Measurements from ENCODE around the gene CENPX.

The CENPX gene

DNA sequence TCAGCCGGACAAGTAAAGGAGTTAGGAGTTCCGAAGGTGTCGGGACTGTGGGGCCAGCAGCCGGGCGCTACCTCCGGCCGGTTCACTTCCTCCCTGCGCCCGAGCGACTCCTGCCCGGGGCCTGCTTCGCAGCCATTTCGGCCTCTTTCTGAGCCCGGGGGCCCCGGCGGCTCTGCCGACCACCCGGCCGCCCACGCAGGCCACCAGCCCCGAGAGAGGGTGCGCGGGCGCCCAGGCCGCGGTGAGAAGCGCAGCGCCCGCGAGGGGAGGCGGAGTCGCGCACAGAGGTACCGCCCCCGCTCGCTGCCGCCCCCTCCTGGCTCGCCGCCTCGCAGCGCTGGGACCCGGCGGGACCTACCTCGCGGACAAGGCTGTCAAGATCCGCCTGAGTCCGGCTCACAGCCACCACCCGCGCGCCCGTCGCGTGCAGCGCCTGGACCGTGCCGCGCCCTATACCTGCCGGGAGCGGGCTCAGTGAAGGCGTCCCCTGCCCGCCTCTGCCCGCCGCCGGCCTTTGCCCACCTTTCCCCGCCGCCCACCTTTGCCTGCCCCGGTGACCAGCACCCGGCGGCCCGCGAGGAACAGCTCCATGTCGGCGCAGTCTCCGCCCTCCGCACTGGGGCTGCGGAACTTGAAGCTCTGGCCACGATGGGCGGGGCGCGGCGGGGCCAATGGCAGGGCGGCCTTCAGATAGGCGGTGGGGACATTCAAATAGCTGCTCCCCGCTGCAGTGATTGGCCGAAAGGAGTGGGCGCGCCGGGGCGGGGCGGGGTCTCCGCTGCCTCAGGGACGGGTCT, 14.6 kb upstream of the CENPX start, which contains the start of gene DCXR:
Gene DCXR, minus strand, starts transcription at position 606 of the 797 bp plus-strand sequence. Its CDS starts 15 bp downstream, at position 591.
- Histone ChIP-seq H3K4me3 (ENCODE audit: low read depth, low read length) (peak within 1 kb of the TSS; percentile 80), H3K9me3 (no peaks in the 10 kb centered on the region), H3K36me3 (0 out of 2 replicates have a peak, but pooled peaks cover 2% of the 10 kb centered on the region), H3K4me1 (no peaks in the 10 kb centered on the region; the same call in 1 of the 2 replicates), H3K27me3 (no peaks in the 10 kb centered on the region)
- TF ChIP-seq, protein P1, sequence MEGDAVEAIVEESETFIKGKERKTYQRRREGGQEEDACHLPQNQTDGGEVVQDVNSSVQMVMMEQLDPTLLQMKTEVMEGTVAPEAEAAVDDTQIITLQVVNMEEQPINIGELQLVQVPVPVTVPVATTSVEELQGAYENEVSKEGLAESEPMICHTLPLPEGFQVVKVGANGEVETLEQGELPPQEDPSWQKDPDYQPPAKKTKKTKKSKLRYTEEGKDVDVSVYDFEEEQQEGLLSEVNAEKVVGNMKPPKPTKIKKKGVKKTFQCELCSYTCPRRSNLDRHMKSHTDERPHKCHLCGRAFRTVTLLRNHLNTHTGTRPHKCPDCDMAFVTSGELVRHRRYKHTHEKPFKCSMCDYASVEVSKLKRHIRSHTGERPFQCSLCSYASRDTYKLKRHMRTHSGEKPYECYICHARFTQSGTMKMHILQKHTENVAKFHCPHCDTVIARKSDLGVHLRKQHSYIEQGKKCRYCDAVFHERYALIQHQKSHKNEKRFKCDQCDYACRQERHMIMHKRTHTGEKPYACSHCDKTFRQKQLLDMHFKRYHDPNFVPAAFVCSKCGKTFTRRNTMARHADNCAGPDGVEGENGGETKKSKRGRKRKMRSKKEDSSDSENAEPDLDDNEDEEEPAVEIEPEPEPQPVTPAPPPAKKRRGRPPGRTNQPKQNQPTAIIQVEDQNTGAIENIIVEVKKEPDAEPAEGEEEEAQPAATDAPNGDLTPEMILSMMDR (IDR thresholded peaks at IDR 0.05; ENCODE audit: low read depth, low read length), result peak; percentile 64
- DNase-seq, result peak; percentile 99

DNA sequence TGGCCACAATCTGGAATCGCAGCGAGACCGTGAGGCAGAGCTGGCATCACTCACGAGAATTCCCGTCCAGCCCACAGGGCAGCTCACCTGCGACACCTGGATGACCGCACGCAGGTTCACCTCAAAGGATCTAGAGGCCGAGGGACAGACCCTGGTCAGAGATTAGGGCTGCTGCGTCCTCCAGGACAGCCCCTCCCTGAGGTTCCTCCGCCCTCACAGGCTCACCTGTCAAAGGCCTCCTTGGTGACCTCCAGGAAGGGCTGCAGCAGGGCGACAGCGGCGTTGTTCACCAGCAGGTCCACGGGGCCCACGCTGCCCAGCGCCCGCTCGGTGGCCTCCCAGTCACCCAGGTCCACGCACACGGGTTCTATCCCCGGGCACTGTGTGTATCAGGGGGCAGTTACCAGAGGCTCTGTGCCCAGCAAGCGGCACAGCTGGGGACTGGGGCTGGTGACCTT, 14.0 kb upstream of the CENPX start:
- Histone ChIP-seq H3K4me3 (ENCODE audit: low read depth, low read length) (peak overlapping the region; percentile 80), H3K27me3 (no peaks in the 10 kb centered on the region), H3K9me3 (no peaks in the 10 kb centered on the region), H3K36me3 (0 out of 2 replicates have a peak, but pooled peaks cover 2% of the 10 kb centered on the region), H3K4me1 (no peaks in the 10 kb centered on the region; the same call in 1 of the 2 replicates)
- DNase-seq, result no peak
- TF ChIP-seq, protein P1 (IDR thresholded peaks at IDR 0.05; ENCODE audit: low read depth, low read length), result no peak

DNA sequence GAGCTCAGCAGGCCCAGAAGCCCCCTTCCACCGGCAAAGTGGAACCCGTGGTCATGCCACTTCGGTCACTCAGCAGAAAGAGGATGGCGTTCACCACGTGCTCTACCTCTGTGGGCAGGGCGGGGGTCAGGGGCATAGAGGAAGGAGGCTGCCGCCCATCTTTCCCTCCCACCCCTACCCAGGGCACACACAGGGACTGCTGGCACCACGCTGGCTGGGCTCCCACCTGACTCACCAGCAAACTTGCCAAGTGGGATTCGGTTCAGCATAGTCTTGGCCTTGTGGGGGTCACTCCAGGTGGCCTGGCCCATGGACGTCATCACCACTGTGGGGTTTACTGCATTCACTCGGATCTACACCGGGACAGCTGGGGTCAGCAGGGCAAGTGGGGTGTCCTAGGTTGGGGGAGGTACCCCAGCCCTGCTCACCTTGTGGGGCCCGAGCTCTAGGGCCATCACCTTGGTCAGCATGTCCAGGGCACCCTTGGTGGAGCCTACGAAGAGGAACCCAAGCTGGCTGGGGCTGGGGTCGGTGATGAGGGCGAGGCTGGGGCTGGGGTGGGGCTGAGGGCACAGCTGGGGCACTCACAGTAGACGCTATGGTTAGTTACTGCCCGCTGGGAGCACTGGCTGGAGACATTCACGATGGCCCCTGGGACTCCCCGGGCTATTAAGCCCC, 13.4 kb upstream of the CENPX start:
- no peak for DNase-seq
- H3K4me1 ChIP-seq, result no peaks in the 10 kb centered on the region; the same call in 1 of the 2 replicates

DNA sequence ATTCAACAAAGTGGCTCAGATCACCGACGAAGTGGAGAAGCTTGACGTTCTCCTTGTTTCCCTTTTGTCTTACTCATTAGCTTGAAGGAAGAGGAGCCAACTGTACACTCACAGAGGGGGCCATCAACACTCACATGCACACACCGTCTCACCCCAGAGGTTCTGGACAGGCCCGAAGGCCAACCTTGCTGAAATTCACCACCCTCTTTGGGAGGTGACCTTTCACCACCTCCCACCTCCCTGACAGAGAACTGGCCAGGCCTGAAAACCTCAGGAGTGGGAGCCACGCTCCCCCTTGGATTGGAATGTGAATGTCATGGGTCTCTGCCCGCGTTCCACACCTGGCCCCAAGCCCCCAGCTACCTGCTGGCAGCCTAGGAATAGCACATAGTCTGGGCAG, 12.8 kb upstream of the CENPX start:
- H3K36me3 ChIP-seq, result 0 out of 2 replicates have a peak, but pooled peaks cover 2% of the 10 kb centered on the region
- H3K27me3 ChIP-seq, result no peaks in the 10 kb centered on the region
- no peaks in the 10 kb centered on the region; the same call in 1 of the 2 replicates for H3K4me1 ChIP-seq
- H3K4me3 ChIP-seq (ENCODE audit: low read depth, low read length), result no peak overlapping the region
- H3K9me3 ChIP-seq, result no peaks in the 10 kb centered on the region
- no peak for DNase-seq
- TF ChIP-seq, protein P1 (IDR thresholded peaks at IDR 0.05; ENCODE audit: low read depth, low read length), result no peak

More for the DNA sequence above, 13.4 kb upstream of the CENPX start:
- H3K4me3 ChIP-seq (ENCODE audit: low read depth, low read length), result peak overlapping the region; percentile 80
- 0 out of 2 replicates have a peak, but pooled peaks cover 2% of the 10 kb centered on the region for H3K36me3 ChIP-seq
- no peaks in the 10 kb centered on the region for H3K27me3 ChIP-seq
- TF ChIP-seq, protein P1 (IDR thresholded peaks at IDR 0.05; ENCODE audit: low read depth, low read length), result no peak
- H3K9me3 ChIP-seq, result no peaks in the 10 kb centered on the region

DNA sequence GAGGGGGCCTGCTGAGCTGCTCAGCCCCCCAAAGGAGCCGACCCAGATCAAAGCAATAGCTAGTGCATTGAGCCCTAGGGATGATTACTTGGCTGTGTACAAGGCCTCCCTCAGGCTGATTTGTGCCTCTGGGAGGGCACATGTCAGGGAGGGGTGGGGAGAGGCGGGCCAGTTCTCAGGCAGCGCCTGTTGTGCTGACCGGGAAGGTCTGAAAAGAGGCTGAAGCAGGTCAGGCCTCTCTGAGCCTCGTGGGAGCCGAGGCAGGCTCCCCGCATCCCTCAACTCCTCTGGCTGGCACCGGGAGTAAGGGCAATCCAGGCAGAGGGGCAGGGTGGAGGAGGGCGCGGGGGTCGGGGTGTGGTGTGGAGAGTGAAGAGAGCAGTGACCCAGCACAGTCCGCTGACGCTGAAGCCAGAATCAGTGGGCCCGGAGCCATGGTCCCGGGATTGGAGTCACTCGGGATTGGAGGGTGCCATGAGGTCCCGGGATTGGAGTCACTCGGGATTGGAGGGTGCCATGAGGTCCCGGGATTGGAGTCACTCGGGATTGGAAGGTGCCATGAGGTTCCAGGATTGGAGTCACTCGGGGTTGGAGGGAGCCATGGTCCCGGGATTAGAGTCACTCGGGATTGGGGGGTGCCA, 11.8 kb upstream of the CENPX start:
- Histone ChIP-seq H3K27me3 (no peaks in the 10 kb centered on the region), H3K36me3 (0 out of 2 replicates have a peak, but pooled peaks cover 2% of the 10 kb centered on the region), H3K4me3 (ENCODE audit: low read depth, low read length) (no peak overlapping the region), H3K9me3 (no peaks in the 10 kb centered on the region), H3K4me1 (no peaks in the 10 kb centered on the region; the same call in 1 of the 2 replicates)
- TF ChIP-seq, protein P1 (IDR thresholded peaks at IDR 0.05; ENCODE audit: low read depth, low read length), result no peak
- no peak for DNase-seq

Data from BE2C (cell line).